Upper lobe of left lung (tissue), 6 donors: ENCODE measurements around the gene DOK4. TPM values are rescaled to one million over a fixed set of nuclear protein-coding genes. Genes with fewer than 3 reads are reported as not detected.

ENCODE experiments used
- ATAC-seq, 2 donors: fragments of 200-7000 bp; cut with Tn5 transposase; one replicate each; pipeline ENCODE4 v1.9.1; 2022; ENCODE audit warnings: mild to moderate bottlenecking in 2 of 2, moderate library complexity in 2 of 2; ENCODE audit not compliant: low FRiP score in 2 of 2
- DNase-seq, 2 donors: peaks; one replicate each; pipeline ENCODE4 v3.0.0-alpha.2; 2019 to 2020
- H3K27ac ChIP-seq, 4 donors: fragments of 200-600 bp; sonication (generic); one replicate each; pipeline ENCODE4 v1.5.1; 2016 to 2019
- H3K27me3 ChIP-seq, 4 donors: fragments of 200-600 bp; sonication (generic); one replicate each; pipeline ENCODE4 v1.5.1; 2017 to 2019
- H3K36me3 ChIP-seq, 4 donors: fragments of 200-600 bp; sonication (generic); one replicate each; pipeline ENCODE4 v1.5.1; 2016 to 2019
- H3K4me1 ChIP-seq, 4 donors: fragments of 200-600 bp; sonication (generic); one replicate each; pipeline ENCODE4 v1.5.1; 2018 to 2019
- H3K4me3 ChIP-seq, 4 donors: fragments of 200-600 bp; sonication (generic); one replicate each; pipeline ENCODE4 v1.5.1; 2017 to 2019; ENCODE audit warnings: mild to moderate bottlenecking in 2 of 4, moderate library complexity in 1 of 4
- H3K9me3 ChIP-seq, 4 donors: fragments of 200-600 bp; sonication (generic); one replicate each; pipeline ENCODE4 v1.5.1; 2018 to 2019
- CTCF ChIP-seq, 6 experiments: fragments of 450-650 bp in 4 of 6; fragments of 200-600 bp in 2 of 6; sonication (generic) in 2 of 6; IDR thresholded peaks; one replicate each; pipeline ENCODE4 v1.5.1; 2016 to 2019; ENCODE audit warnings: antibody characterized with exemption in 6 of 6
- EP300 ChIP-seq, 4 donors: sonication (generic); formaldehyde crosslinking; IDR thresholded peaks; one replicate each; pipeline ENCODE4 v1.5.1; 2017; ENCODE audit warnings: antibody characterized with exemption in 4 of 4, control low read depth in 2 of 4
- POLR2A ChIP-seq, 4 donors: fragments of 450-650 bp; IDR thresholded peaks; one replicate each; pipeline ENCODE4 v1.5.1; 2016 to 2017; ENCODE audit warnings: antibody characterized with exemption in 4 of 4, mild to moderate bottlenecking in 2 of 4
- POLR2AphosphoS5 ChIP-seq, 2 donors: sonication (generic); formaldehyde crosslinking; IDR thresholded peaks; one replicate each; pipeline ENCODE4 v1.5.1; 2017; ENCODE audit warnings: antibody characterized with exemption in 2 of 2
- WGBS, 2 donors: methylation state at CpG; one replicate each; pipeline ENCODE4 v1.1.5; 2017 to 2018; 5-methylcytosine and 5-hydroxymethylcytosine counted together
- total RNA-seq, 6 donors: library from RNA; depleted of rRNA in 4 of 6; stranded (reverse); fragments of >200 nt in 4 of 6; gene quantifications; one replicate each; pipeline versions ENCODE4 v1.1.0 to v1.2.1, GENCODE V29; 2016 to 2021
- donor health status: DM: no; HTN: no; CAD: no; lungs with moderate emphysema.
- donor health status: DM: no; HTN: yes; CAD: no; lungs with severe emphysema.

DOK4 gene
- total RNA-seq, 6 donors from 2014 or later: 36.7 to 87.3 (median 54.1) TPM

GRCh38 chr16:57468346-57468745 is 17.9 kb downstream of the DOK4 start:
- peaks cover 29 to 95% (median 73%) of the 10 kb centered on the region in 4 donors for H3K36me3 ChIP-seq
- no peak for ATAC-seq

GRCh38 chr16:57464523-57464922 is 21.8 kb downstream of the DOK4 start:
- TF ChIP-seq POLR2AphosphoS5 (IDR thresholded peaks at IDR 0.05) (no peak), POLR2A (IDR thresholded peaks at IDR 0.05) (no peak), EP300 (IDR thresholded peaks at IDR 0.05) (no peak), CTCF (IDR thresholded peaks at IDR 0.05) (no peak)
- H3K9me3 ChIP-seq: no peaks in the 10 kb centered on the region
- H3K27ac ChIP-seq: peak overlapping the region in 2 of 4 donors; percentile 31 to 60
- 66 to 81% methylated on average over 2 of the region's 2 CpGs for WGBS, 2 donors
- DNase-seq (no peak), ATAC-seq (no peak)
- H3K36me3 ChIP-seq: peaks cover 18 to 71% (median 54%) of the 10 kb centered on the region in 4 donors
- no peaks in the 10 kb centered on the region for H3K27me3 ChIP-seq
- H3K4me1 ChIP-seq: peaks cover 22 to 51% (median 29%) of the 10 kb centered on the region in 4 donors
- no peak overlapping the region for H3K4me3 ChIP-seq

More at GRCh38 chr16:57468346-57468745, 17.9 kb downstream of the DOK4 start:
- Histone ChIP-seq H3K4me3 (no peak overlapping the region), H3K27ac (no peak overlapping the region), H3K4me1 (peaks cover 36 to 74% (median 47%) of the 10 kb centered on the region in 4 donors), H3K9me3 (no peaks in the 10 kb centered on the region), H3K27me3 (no peaks in the 10 kb centered on the region)
- DNase-seq: no peak
- no peak for TF ChIP-seq EP300 (IDR thresholded peaks at IDR 0.05)
- TF ChIP-seq CTCF (IDR thresholded peaks at IDR 0.05): no peak
- no peak for TF ChIP-seq POLR2AphosphoS5 (IDR thresholded peaks at IDR 0.05)
- no peak for TF ChIP-seq POLR2A (IDR thresholded peaks at IDR 0.05)
- 89% methylated on average over 2 of the region's 2 CpGs for WGBS, 2 donors

- peak overlapping the region; percentile 91 to 99 (median 94) for H3K4me3 ChIP-seq
- peaks cover 21 to 71% (median 50%) of the 10 kb centered on the region in 4 donors for H3K36me3 ChIP-seq
- H3K4me1 ChIP-seq: peaks cover 22 to 47% (median 27%) of the 10 kb centered on the region in 4 donors
- peak overlapping the region; percentile 84 to 97 (median 94) for H3K27ac ChIP-seq
- no peak for TF ChIP-seq POLR2AphosphoS5 (IDR thresholded peaks at IDR 0.05)
- ATAC-seq (peak; percentile 47 to 58), DNase-seq (peak in 1 of 2 donors; percentile 74)
- no peaks in the 10 kb centered on the region for H3K27me3 ChIP-seq
- H3K9me3 ChIP-seq: no peaks in the 10 kb centered on the region
- 0% methylated on average over 12 to 15 of the region's 16 CpGs for WGBS, 2 donors
Measured at GRCh38 chr16:57462978-57463362, 23.3 kb downstream of the DOK4 start.

GRCh38 chr16:57462209-57462977 is 23.9 kb downstream of the DOK4 start, which contains the start of gene POLR2C:
Gene POLR2C (plus strand): TSS chr16:57462679. CDS start chr16:57462725, 46 bp downstream.
- Histone ChIP-seq H3K36me3 (peaks cover 25 to 71% (median 51%) of the 10 kb centered on the region in 4 donors), H3K9me3 (no peaks in the 10 kb centered on the region), H3K4me3 (peak within 1 kb of the TSS; percentile 91 to 99 (median 94)), H3K27ac (peak within 1 kb of the TSS; percentile 84 to 97 (median 94)), H3K4me1 (peaks cover 22 to 43% (median 27%) of the 10 kb centered on the region in 4 donors), H3K27me3 (no peaks in the 10 kb centered on the region)
- ATAC-seq (peak; percentile 90 to 98), DNase-seq (peak; percentile 92 to 99)
- WGBS, 2 donors: 2 to 8% methylated on average over 9 to 23 of the region's 47 CpGs
- TF ChIP-seq POLR2A (IDR thresholded peaks at IDR 0.05) (peak; percentile 59 to 95 (median 74)), CTCF (IDR thresholded peaks at IDR 0.05) (peak; percentile 96 to 99 (median 98)), POLR2AphosphoS5 (IDR thresholded peaks at IDR 0.05) (peak; percentile 98 to 99), EP300 (IDR thresholded peaks at IDR 0.05) (peak in 1 of 4 donors; percentile 3)

GRCh38 chr16:57452021-57452420 is 34.3 kb downstream of the DOK4 start:
- no peak for ATAC-seq
- 95 to 97% methylated on average over 10 of the region's 10 CpGs for WGBS, 2 donors
- Histone ChIP-seq H3K4me3 (no peak overlapping the region), H3K9me3 (no peaks in the 10 kb centered on the region), H3K27ac (no peak overlapping the region), H3K4me1 (peaks cover 9 to 13% (median 11%) of the 10 kb centered on the region in 4 donors), H3K36me3 (peaks cover 22 to 59% (median 38%) of the 10 kb centered on the region in 4 donors), H3K27me3 (no peaks in the 10 kb centered on the region)
- no peak for TF ChIP-seq EP300 (IDR thresholded peaks at IDR 0.05)
- TF ChIP-seq POLR2AphosphoS5 (IDR thresholded peaks at IDR 0.05): no peak
- TF ChIP-seq POLR2A (IDR thresholded peaks at IDR 0.05): no peak
- TF ChIP-seq CTCF (IDR thresholded peaks at IDR 0.05): no peak
- DNase-seq: peak in 1 of 2 donors; percentile 39
